ENCODE results near the gene SLC5A9. TPM values are rescaled to one million over a fixed set of nuclear protein-coding genes. Genes with fewer than 3 reads are reported as not detected.
A peak's percentile ranks its signal among the peaks of the same experiment; 100 is the strongest.

Gene SLC5A9
- total and polyA plus RNA-seq, 9 of the 15 experiments (the other 6 are each of a cell fraction or from before 2014, with no cell fraction given) = not detected

GRCh38 chr1:48202030-48202752 is 20.3 kb upstream of the SLC5A9 start:
- ChIA-PET POLR2A (no interaction called here), CTCF (ENCODE audit: low intra/inter-chr PET ratio) (interaction anchor here (0.7 to 4.2 kb wide), 7 partner anchors 93 to 464 kb away, joined by 3 to 65 read pairs (median 4); no protein-coding TSS in a partner anchor)
- in situ Hi-C loops (cut with MboI) (loop anchor here (5.0 to 25.0 kb wide), 2 partner anchors 95 to 440 kb away; no protein-coding TSS in a partner anchor), intact Hi-C loops (cut with micrococcal nuclease) (loop anchor here (1.0 to 10.0 kb wide), 4 partner anchors 93 to 463 kb away; no protein-coding TSS in a partner anchor)
- H3K79me2 ChIP-seq (ENCODE audit: control insufficient read depth, insufficient read depth, low read length) = no peaks in the 10 kb centered on the region
- DNase-seq (ENCODE audit: extremely low read depth in 1 of 4, low spot score in 3 of 4) (peak; percentile 62 to 69 (median 64)), ATAC-seq (peak; percentile 90), FAIRE-seq (peak; percentile 91)
- no TSS peak for BruUV-seq (replicated peaks)
- no peaks in the 10 kb centered on the region for H3K4me1 ChIP-seq (replicated peaks in 1 of 2; ENCODE audit: control insufficient read depth in 2 of 2, insufficient read depth in 2 of 2, low read length in 2 of 2)
- no peaks in the 10 kb centered on the region for H3K9me3 ChIP-seq (replicated peaks; ENCODE audit: control insufficient read depth, insufficient read depth, low read depth, low read length)
- no peak overlapping the region for H3K4me2 ChIP-seq (ENCODE audit: insufficient read depth, low read length)
- 8% methylated on average over 7 of the region's 7 CpGs for WGBS (ENCODE audit: insufficient coverage, low coverage, missing lambda C conversion rate)
- no peaks in the 10 kb centered on the region for H3K27me3 ChIP-seq (ENCODE audit: control insufficient read depth in 2 of 2, insufficient read depth in 2 of 2, low read length in 2 of 2)
- H3K36me3 ChIP-seq (ENCODE audit: control insufficient read depth, insufficient read depth, low read length) = no peaks in the 10 kb centered on the region
- H2AFZ ChIP-seq (ENCODE audit: low read depth, low read length) = no peak overlapping the region
- H3K9me1 ChIP-seq (ENCODE audit: control insufficient read depth, insufficient read depth, low read length) = no peaks in the 10 kb centered on the region
- no peaks in the 10 kb centered on the region for H4K20me1 ChIP-seq (replicated peaks; ENCODE audit: control insufficient read depth, insufficient read depth, low read length)
- H3K9ac ChIP-seq (ENCODE audit: insufficient read depth in 1 of 2, low read depth in 2 of 2, low read length in 2 of 2) = no peak overlapping the region
- no peak overlapping the region for H3K27ac ChIP-seq (ENCODE audit: extremely low read depth, low read depth, low read length)
- H3K4me3 ChIP-seq = no peak overlapping the region
- TF ChIP-seq ZBTB17 (CRISPR knock-in tag; IDR thresholded peaks at IDR 0.05) (no peak), GABPB1 (CRISPR knock-in tag; IDR thresholded peaks at IDR 0.05) (no peak), ZNF449 (CRISPR knock-in tag; IDR thresholded peaks at IDR 0.05) (no peak), TFAP4 (CRISPR knock-in tag; IDR thresholded peaks at IDR 0.05; ENCODE audit: borderline replicate concordance) (no peak), CTCF (IDR thresholded peaks at IDR 0.05 in 2 of 3, conservative IDR thresholded peaks at IDR 0.05 in 1 of 3; ENCODE audit: insufficient read depth in 2 of 3, low read depth in 1 of 3, low read length in 3 of 3) (peak; percentile 83 to 88 (median 87)), HSF4 (CRISPR knock-in tag; IDR thresholded peaks at IDR 0.05; ENCODE audit: borderline replicate concordance) (no peak), CEBPB (tag; IDR thresholded peaks at IDR 0.05) (peak; percentile 53), PYGO2 (tag; IDR thresholded peaks at IDR 0.05) (no peak)
